ENCODE results near the gene KCNH4. TPM values are rescaled to one million over a fixed set of nuclear protein-coding genes. Genes with fewer than 3 reads are reported as not detected.
A peak's percentile ranks its signal among the peaks of the same experiment; 100 is the strongest.
"Not testable (repeated sequence)": the region's sequence is repeated elsewhere in the genome, so short reads cannot be mapped to it uniquely, and the experiment has no call there.

Gene KCNH4
- total and polyA plus RNA-seq, 5 donors from 2014 or later = 0.47 TPM; not detected in 4

DNA sequence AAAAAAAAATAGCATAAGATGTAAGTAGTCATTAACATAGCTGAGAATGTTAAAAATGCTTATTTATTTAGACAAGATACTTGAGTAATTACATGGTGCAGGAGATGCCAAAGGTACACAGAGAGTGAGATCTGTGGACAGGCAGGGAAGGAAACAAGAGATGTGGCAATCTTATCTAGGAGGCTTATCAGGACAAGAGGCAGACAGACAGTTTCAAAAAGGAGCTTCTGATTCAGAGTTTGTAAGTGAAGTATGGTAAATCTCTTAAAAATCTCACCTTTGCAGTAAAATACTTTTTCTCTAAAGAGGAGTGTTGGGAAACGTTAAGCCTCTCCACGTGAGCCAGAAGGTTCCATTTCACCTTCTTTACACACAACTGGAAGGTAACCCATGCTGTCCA lies 33.2 kb upstream of the KCNH4 start:
- H3K9me3 ChIP-seq (ENCODE audit: control insufficient read depth in 2 of 2, low read length in 2 of 2) = no peaks in the 10 kb centered on the region
- peaks cover 0 to 5% (median 0%) of the 10 kb centered on the region in 4 donors for H3K4me1 Mint-ChIP-seq
- H3K27ac Mint-ChIP-seq = peak overlapping the region in 1 of 3 donors; percentile 20
- peaks cover 4% of the 10 kb centered on the region for H3K27me3 Mint-ChIP-seq
- H3K9me3 Mint-ChIP-seq = no peaks in the 10 kb centered on the region
- DNase-seq = no peak
- H3K4me3 ChIP-seq (ENCODE audit: low read depth, low read length) = no peak overlapping the region
- peaks cover 89% of the 10 kb centered on the region for H3K36me3 ChIP-seq (ENCODE audit: control insufficient read depth, insufficient read depth, low read length)
- H3K4me3 Mint-ChIP-seq = no peak overlapping the region
- no peaks in the 10 kb centered on the region for H3K4me1 ChIP-seq (ENCODE audit: control insufficient read depth, insufficient read depth, low read length, poor library complexity, severe bottlenecking)
- peaks cover 45% of the 10 kb centered on the region for H3K36me3 Mint-ChIP-seq
- no peak for ATAC-seq (ENCODE audit: low read depth in 2 of 2)
- no peaks in the 10 kb centered on the region for H3K27me3 ChIP-seq (ENCODE audit: control insufficient read depth, insufficient read depth, low read length)
- H3K27ac ChIP-seq (ENCODE audit: insufficient read depth, low read length, poor library complexity, severe bottlenecking) = no peak overlapping the region

DNA sequence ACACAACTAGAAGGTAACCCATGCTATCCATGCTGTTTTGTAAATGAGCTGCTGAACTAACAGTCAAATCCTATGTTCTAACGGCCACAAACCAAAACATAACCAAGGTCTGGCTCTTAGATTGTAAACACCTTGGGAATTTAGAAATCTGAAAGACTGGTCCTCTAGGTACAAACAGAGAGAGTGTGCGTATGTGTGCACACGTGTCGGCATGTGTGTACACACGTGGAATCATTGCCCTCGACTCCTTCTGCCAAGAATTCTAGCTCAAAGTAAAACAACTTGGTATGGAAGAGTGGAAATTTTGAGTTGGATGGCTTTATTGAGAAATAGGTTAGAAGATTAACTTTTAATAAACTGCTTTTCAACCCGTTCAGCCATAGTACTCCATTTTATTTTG lies 31.4 kb upstream of the KCNH4 start:
- H3K9me3 Mint-ChIP-seq = no peaks in the 10 kb centered on the region
- Histone ChIP-seq H3K27ac (ENCODE audit: insufficient read depth, low read length, poor library complexity, severe bottlenecking) (no peak overlapping the region), H3K9me3 (ENCODE audit: control insufficient read depth in 2 of 2, low read length in 2 of 2) (no peaks in the 10 kb centered on the region), H3K4me1 (ENCODE audit: control insufficient read depth, insufficient read depth, low read length, poor library complexity, severe bottlenecking) (no peaks in the 10 kb centered on the region), H3K4me3 (ENCODE audit: low read depth, low read length) (no peak overlapping the region), H3K36me3 (ENCODE audit: control insufficient read depth, insufficient read depth, low read length) (peaks cover 95% of the 10 kb centered on the region), H3K27me3 (ENCODE audit: control insufficient read depth, insufficient read depth, low read length) (no peaks in the 10 kb centered on the region)
- H3K27ac Mint-ChIP-seq = peak overlapping the region in 1 of 3 donors; percentile 31
- ATAC-seq (ENCODE audit: low read depth in 2 of 2) (no peak), DNase-seq (no peak)
- H3K4me1 Mint-ChIP-seq = peaks cover 0 to 5% (median 0%) of the 10 kb centered on the region in 4 donors
- peaks cover 4% of the 10 kb centered on the region for H3K27me3 Mint-ChIP-seq
- H3K36me3 Mint-ChIP-seq = peaks cover 45% of the 10 kb centered on the region
- no peak overlapping the region for H3K4me3 Mint-ChIP-seq

DNA sequence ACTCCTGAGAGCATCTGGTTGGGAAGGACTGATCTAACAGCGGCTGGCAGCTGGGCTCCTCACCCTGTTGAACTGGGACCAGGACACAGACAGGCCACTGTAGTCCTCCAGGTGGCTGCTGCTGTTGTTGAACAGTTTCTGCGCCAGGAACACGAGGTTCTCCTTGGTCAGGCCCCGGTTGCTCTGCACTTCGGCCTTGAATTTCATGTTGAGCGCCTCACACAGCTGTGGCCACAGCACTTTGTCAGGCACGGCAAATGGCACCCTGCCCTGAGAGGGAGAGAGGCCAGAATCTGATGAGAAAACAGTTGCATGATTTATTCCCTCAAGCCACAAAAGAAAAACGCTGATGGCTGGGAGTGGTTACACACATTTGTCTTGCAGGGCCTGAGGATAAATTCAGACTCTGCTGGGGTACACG lies 31.0 kb upstream of the KCNH4 start:
- H3K27me3 Mint-ChIP-seq; H3K9me3 ChIP-seq (ENCODE audit: control insufficient read depth in 2 of 2, low read length in 2 of 2); H3K4me1 ChIP-seq (ENCODE audit: control insufficient read depth, insufficient read depth, low read length, poor library complexity, severe bottlenecking); H3K27me3 ChIP-seq (ENCODE audit: control insufficient read depth, insufficient read depth, low read length); H3K9me3 Mint-ChIP-seq; H3K27ac ChIP-seq (ENCODE audit: insufficient read depth, low read length, poor library complexity, severe bottlenecking); H3K4me1 Mint-ChIP-seq; H3K4me3 ChIP-seq (ENCODE audit: low read depth, low read length); H3K4me3 Mint-ChIP-seq; DNase-seq; ATAC-seq (ENCODE audit: low read depth in 2 of 2): not testable (repeated sequence)
- H3K36me3 Mint-ChIP-seq = peaks cover 44% of the 10 kb centered on the region
- H3K27ac Mint-ChIP-seq = peak overlapping the region in 1 of 3 donors; percentile 31
- H3K36me3 ChIP-seq (ENCODE audit: control insufficient read depth, insufficient read depth, low read length) = peaks cover 95% of the 10 kb centered on the region

DNA sequence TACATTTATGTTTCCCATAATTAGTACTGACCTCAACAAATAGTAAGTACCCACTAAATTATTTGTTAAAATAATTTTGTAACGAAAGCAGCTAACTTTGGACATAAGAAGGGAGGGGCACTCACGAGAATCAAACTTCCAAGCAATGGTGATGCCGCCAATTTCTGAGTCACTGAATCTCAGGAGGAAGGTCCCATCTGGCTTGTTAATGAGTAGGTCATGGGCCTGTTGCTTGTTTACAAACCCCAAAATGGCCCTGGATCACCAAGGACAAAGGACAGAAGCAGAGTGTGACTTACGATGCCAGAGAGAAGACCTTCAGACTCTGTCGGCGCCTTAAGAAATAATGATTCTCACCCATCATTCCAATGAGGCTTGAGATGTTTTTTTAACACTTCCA lies 29.1 kb upstream of the KCNH4 start:
- H3K27me3 ChIP-seq (ENCODE audit: control insufficient read depth, insufficient read depth, low read length) = no peaks in the 10 kb centered on the region
- no peak for DNase-seq
- H3K36me3 Mint-ChIP-seq = peaks cover 41% of the 10 kb centered on the region

DNA sequence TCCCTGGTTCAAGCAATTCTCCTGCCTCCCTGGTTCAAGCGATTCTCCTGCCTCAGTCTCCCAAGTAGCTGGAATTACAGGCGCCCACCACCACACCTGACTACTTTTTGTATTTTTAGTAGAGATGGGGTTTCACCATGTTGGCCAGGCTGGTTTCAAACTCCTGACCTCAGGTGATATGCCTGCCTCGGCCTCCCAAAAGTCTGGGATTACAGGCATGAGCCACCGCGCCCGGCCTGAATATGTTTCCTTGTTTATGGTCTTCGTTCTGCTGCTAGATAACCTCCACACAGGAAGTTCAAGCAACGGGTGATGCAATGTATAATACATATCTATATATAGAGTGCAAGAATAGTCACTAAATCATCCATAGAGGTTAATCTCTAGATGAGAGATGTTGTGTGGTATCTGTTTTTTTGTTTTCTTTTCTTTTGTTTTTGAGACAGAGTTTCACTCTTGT lies 25.2 kb upstream of the KCNH4 start:
- not testable (repeated sequence) for DNase-seq; H3K4me1 ChIP-seq (ENCODE audit: control insufficient read depth, insufficient read depth, low read length, poor library complexity, severe bottlenecking); H3K4me1 Mint-ChIP-seq; H3K27me3 Mint-ChIP-seq; H3K9me3 ChIP-seq (ENCODE audit: control insufficient read depth in 2 of 2, low read length in 2 of 2); H3K27ac Mint-ChIP-seq; H3K27me3 ChIP-seq (ENCODE audit: control insufficient read depth, insufficient read depth, low read length); H3K4me3 Mint-ChIP-seq; ATAC-seq (ENCODE audit: low read depth in 2 of 2); H3K9me3 Mint-ChIP-seq; H3K4me3 ChIP-seq (ENCODE audit: low read depth, low read length); H3K27ac ChIP-seq (ENCODE audit: insufficient read depth, low read length, poor library complexity, severe bottlenecking)
- H3K36me3 Mint-ChIP-seq = peaks cover 47% of the 10 kb centered on the region
- H3K36me3 ChIP-seq (ENCODE audit: control insufficient read depth, insufficient read depth, low read length) = peaks cover 92% of the 10 kb centered on the region

More for the DNA sequence above, 29.1 kb upstream of the KCNH4 start:
- Mint-ChIP-seq H3K4me1 (peaks cover 0 to 2% (median 0%) of the 10 kb centered on the region in 4 donors), H3K27me3 (peaks cover 4% of the 10 kb centered on the region), H3K9me3 (no peaks in the 10 kb centered on the region), H3K4me3 (no peak overlapping the region), H3K27ac (no peak overlapping the region)
- H3K4me1 ChIP-seq (ENCODE audit: control insufficient read depth, insufficient read depth, low read length, poor library complexity, severe bottlenecking) = no peaks in the 10 kb centered on the region
- H3K4me3 ChIP-seq (ENCODE audit: low read depth, low read length) = no peak overlapping the region
- no peaks in the 10 kb centered on the region for H3K9me3 ChIP-seq (ENCODE audit: control insufficient read depth in 2 of 2, low read length in 2 of 2)
- peaks cover 94% of the 10 kb centered on the region for H3K36me3 ChIP-seq (ENCODE audit: control insufficient read depth, insufficient read depth, low read length)
- no peak for ATAC-seq (ENCODE audit: low read depth in 2 of 2)
- no peak overlapping the region for H3K27ac ChIP-seq (ENCODE audit: insufficient read depth, low read length, poor library complexity, severe bottlenecking)

DNA sequence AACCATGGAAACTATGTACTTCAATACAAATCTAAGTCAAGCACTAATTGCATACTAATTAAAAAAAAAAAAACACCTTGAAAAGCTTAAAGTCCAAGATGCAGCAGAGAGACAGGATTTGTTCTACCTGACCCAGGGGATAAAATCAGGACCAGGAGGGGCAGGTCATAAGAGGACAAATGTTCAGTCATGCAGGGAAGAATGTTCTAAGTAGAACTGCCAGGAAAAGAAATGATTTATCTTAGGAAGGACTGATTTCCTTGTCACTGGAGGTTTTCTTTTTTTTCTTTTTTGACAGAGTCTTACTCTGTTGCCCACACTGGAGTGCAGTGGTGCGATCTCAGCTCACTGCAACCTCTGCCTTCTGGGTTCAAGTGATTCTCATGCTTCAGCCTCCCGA lies 22.4 kb upstream of the KCNH4 start:
- peaks cover 81% of the 10 kb centered on the region for H3K36me3 ChIP-seq (ENCODE audit: control insufficient read depth, insufficient read depth, low read length)
- no peak for DNase-seq
- peak overlapping the region in 1 of 3 donors; percentile 47 for H3K27ac Mint-ChIP-seq

DNA sequence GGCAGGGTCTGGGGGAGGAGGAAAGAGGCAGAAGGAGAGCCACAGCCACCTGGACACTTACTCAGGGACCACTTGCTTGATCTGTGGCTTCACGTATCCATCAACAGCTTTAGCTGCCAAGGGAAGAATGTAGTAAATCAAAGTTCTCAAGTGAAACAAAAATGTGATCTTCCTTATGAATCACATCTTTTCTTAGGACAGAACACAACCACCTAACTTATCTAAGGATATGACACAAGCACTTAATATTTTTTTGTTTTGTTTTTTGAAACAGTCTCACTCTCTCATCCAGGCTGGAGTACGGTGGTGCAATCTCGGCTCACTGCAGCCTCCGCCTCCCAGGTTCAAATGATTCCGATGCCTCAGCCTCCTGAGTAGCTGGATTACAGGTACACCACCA lies 21.8 kb upstream of the KCNH4 start:
- DNase-seq = no peak
- Mint-ChIP-seq H3K36me3 (peaks cover 40% of the 10 kb centered on the region), H3K27ac (peak overlapping the region in 2 of 3 donors; percentile 31 to 47)

More for the DNA sequence above, 22.4 kb upstream of the KCNH4 start:
- peaks cover 40% of the 10 kb centered on the region for H3K36me3 Mint-ChIP-seq
- H3K27me3 ChIP-seq (ENCODE audit: control insufficient read depth, insufficient read depth, low read length) = no peaks in the 10 kb centered on the region
- H3K4me3 ChIP-seq (ENCODE audit: low read depth, low read length) = no peak overlapping the region
- no peak for ATAC-seq (ENCODE audit: low read depth in 2 of 2)
- H3K4me1 Mint-ChIP-seq = no peaks in the 10 kb centered on the region
- H3K9me3 Mint-ChIP-seq = no peaks in the 10 kb centered on the region
- no peak overlapping the region for H3K27ac ChIP-seq (ENCODE audit: insufficient read depth, low read length, poor library complexity, severe bottlenecking)
- H3K9me3 ChIP-seq (ENCODE audit: control insufficient read depth in 2 of 2, low read length in 2 of 2) = no peaks in the 10 kb centered on the region
- H3K4me3 Mint-ChIP-seq = no peak overlapping the region
- no peaks in the 10 kb centered on the region for H3K4me1 ChIP-seq (ENCODE audit: control insufficient read depth, insufficient read depth, low read length, poor library complexity, severe bottlenecking)
- no peaks in the 10 kb centered on the region for H3K27me3 Mint-ChIP-seq

DNA sequence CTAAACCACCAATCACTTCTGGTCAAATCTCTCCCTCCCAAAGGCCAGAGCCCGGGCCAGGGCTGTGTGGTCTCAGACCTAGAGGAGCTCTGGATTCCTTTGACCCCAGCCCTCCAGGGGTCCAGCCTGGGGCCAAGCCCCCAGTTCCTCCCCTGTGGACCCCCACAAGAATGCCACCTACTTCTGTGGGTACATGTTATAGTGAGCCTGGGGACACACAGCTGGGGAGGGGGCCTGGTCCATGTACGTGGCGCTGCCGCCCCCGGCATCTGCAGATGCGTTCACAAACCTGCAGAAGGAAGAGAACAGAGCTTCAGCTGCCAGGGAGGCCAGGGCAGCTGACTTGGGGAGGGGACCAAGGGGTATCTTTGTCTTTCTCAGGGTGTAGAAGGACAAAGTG lies 21.2 kb upstream of the KCNH4 start:
- DNase-seq = no peak
- Mint-ChIP-seq H3K9me3 (no peaks in the 10 kb centered on the region), H3K27ac (peak overlapping the region in 1 of 3 donors; percentile 31), H3K27me3 (no peaks in the 10 kb centered on the region), H3K36me3 (peaks cover 35% of the 10 kb centered on the region), H3K4me3 (no peak overlapping the region), H3K4me1 (no peaks in the 10 kb centered on the region)
- Histone ChIP-seq H3K9me3 (ENCODE audit: control insufficient read depth in 2 of 2, low read length in 2 of 2) (no peaks in the 10 kb centered on the region), H3K36me3 (ENCODE audit: control insufficient read depth, insufficient read depth, low read length) (peaks cover 70% of the 10 kb centered on the region), H3K27ac (ENCODE audit: insufficient read depth, low read length, poor library complexity, severe bottlenecking) (no peak overlapping the region), H3K4me3 (ENCODE audit: low read depth, low read length) (no peak overlapping the region), H3K27me3 (ENCODE audit: control insufficient read depth, insufficient read depth, low read length) (no peaks in the 10 kb centered on the region), H3K4me1 (ENCODE audit: control insufficient read depth, insufficient read depth, low read length, poor library complexity, severe bottlenecking) (no peaks in the 10 kb centered on the region)
- no peak for ATAC-seq (ENCODE audit: low read depth in 2 of 2)

More for the DNA sequence above, 21.8 kb upstream of the KCNH4 start:
- no peaks in the 10 kb centered on the region for H3K9me3 Mint-ChIP-seq
- Histone ChIP-seq H3K4me3 (ENCODE audit: low read depth, low read length) (no peak overlapping the region), H3K9me3 (ENCODE audit: control insufficient read depth in 2 of 2, low read length in 2 of 2) (no peaks in the 10 kb centered on the region), H3K27me3 (ENCODE audit: control insufficient read depth, insufficient read depth, low read length) (no peaks in the 10 kb centered on the region), H3K27ac (ENCODE audit: insufficient read depth, low read length, poor library complexity, severe bottlenecking) (no peak overlapping the region), H3K4me1 (ENCODE audit: control insufficient read depth, insufficient read depth, low read length, poor library complexity, severe bottlenecking) (no peaks in the 10 kb centered on the region), H3K36me3 (ENCODE audit: control insufficient read depth, insufficient read depth, low read length) (peaks cover 76% of the 10 kb centered on the region)
- no peak overlapping the region for H3K4me3 Mint-ChIP-seq
- no peaks in the 10 kb centered on the region for H3K27me3 Mint-ChIP-seq
- ATAC-seq (ENCODE audit: low read depth in 2 of 2) = no peak
- H3K4me1 Mint-ChIP-seq = no peaks in the 10 kb centered on the region
